NAMALWA (cell line): Measurements from ENCODE around the gene GPR157.
"Not testable (repeated sequence)": the region's sequence is repeated elsewhere in the genome, so short reads cannot be mapped to it uniquely, and the experiment has no call there.

Source experiments
- DNase-seq: peaks from one replicate; pipeline ENCODE4 v3.0.0-alpha.2; 2015; ENCODE audit warnings: low spot score

Gene GPR157

GRCh38 chr1:9146156-9146555 lies 17.3 kb upstream of the GPR157 start:
- DNase-seq, result no peak

GRCh38 chr1:9145714-9146113 lies 16.8 kb upstream of the GPR157 start:
- no peak for DNase-seq

GRCh38 chr1:9145021-9145668 lies 16.2 kb upstream of the GPR157 start:
- no peak for DNase-seq

GRCh38 chr1:9144494-9144893 lies 15.6 kb upstream of the GPR157 start:
- not testable (repeated sequence) for DNase-seq

- DNase-seq, result no peak
Measured at GRCh38 chr1:9143250-9143649, 14.3 kb upstream of the GPR157 start.

GRCh38 chr1:9139930-9140329 lies 11.0 kb upstream of the GPR157 start:
- DNase-seq, result no peak

- DNase-seq, result no peak
Measured at GRCh38 chr1:9136932-9137331, 8.0 kb upstream of the GPR157 start.

GRCh38 chr1:9135073-9135836 lies 6.4 kb upstream of the GPR157 start:
- no peak for DNase-seq

GRCh38 chr1:9133870-9134585 lies 5.1 kb upstream of the GPR157 start:
- DNase-seq, result no peak

GRCh38 chr1:9129266-9130041 lies 552 bp upstream of the GPR157 start:
- peak; percentile 94 for DNase-seq

- no peak for DNase-seq
Measured at GRCh38 chr1:9128166-9128519, 759 bp downstream of the GPR157 start.

- no peak for DNase-seq
Measured at GRCh38 chr1:9127395-9128165, 1.3 kb downstream of the GPR157 start.

- DNase-seq, result no peak
Measured at GRCh38 chr1:9126511-9126910, 2.4 kb downstream of the GPR157 start.

- not testable (repeated sequence) for DNase-seq
Measured at GRCh38 chr1:9125847-9126246, 3.1 kb downstream of the GPR157 start.

GRCh38 chr1:9125325-9125724 lies 3.6 kb downstream of the GPR157 start:
- no peak for DNase-seq

GRCh38 chr1:9124389-9124788 lies 4.5 kb downstream of the GPR157 start:
- DNase-seq, result not testable (repeated sequence)

GRCh38 chr1:9123665-9124064 lies 5.2 kb downstream of the GPR157 start:
- not testable (repeated sequence) for DNase-seq

GRCh38 chr1:9121496-9122409 lies 7.1 kb downstream of the GPR157 start:
- no peak for DNase-seq

GRCh38 chr1:9120312-9120958 lies 8.5 kb downstream of the GPR157 start:
- no peak for DNase-seq

GRCh38 chr1:9119745-9120144 lies 9.2 kb downstream of the GPR157 start:
- DNase-seq, result no peak
